Melanocyte of skin (primary cell): Measurements from ENCODE around the gene PRICKLE2. TPM values are rescaled to one million over a fixed set of nuclear protein-coding genes. Genes with fewer than 3 reads are reported as not detected.

ENCODE experiments used
- small RNA-seq, 2 donors: library from RNA; depleted of rRNA; stranded (forward); fragments of <200 nt; gene quantifications; one replicate each; pipeline ENCODE3, GENCODE V24; 2012
- total RNA-seq, 2 donors: library from RNA; depleted of rRNA; stranded (reverse); fragments of >200 nt; gene quantifications; 2 replicates each; pipeline ENCODE4 v1.2.3, GENCODE V29; 2012

Gene PRICKLE2
- total RNA-seq: 10 to 100 TPM in 1 of 2 donors, 1 to 10 TPM in 1; 6.9 to 13.0 TPM

GRCh38 chr3:64224826-64225610, at the start of gene PRICKLE2:
Gene PRICKLE2 (minus strand): TSS chr3:64225466. CDS start chr3:64198927, 26,539 bp downstream.

Small RNA genes within 50 kb of the gene (small RNA-seq; reads per million reads assigned to genes)
- gene RF00012: 0 to 0.09 reads per million in 2 donors

Other genes with a start within 250 kb of the PRICKLE2 start
- gene PSMD6, start 202.0 kb downstream of the PRICKLE2 start, total RNA-seq: 100 to 1,000 TPM in 1 of 2 donors, 10 to 100 TPM in 1; 92.2 to 127 TPM